ENCODE results near the gene RAB20.

DNA sequence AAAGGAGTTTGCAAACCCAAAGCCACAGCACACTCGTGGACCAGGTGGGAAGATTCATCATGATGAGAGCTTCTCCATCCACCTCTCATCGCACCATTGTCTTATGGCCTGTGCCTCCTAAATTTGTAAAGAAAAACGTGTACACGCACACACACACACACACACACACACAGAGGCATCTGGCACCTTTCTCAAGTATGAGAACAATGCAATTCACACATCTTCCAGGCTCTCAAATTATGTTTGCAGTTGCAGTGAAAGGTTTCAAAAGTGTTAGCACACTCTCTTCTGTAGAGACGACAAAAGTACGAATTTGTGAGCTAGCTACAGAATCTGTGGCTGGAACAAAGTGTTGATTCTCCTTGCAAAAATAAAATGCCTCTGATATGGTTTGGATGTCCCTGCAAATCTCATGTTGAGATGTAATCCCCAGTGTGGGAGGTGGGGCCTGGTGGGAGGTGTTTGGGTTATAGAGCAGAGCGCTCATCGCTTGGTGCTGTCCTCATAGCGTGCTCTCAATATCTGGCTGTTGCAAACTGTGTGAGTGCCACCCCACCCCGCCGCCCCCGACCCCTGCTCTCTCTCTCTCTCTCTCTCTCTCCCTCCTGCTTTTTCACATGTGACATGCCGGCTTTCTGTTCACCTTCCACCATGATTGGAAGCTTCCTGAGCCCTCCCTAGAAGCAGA lies 21.8 kb upstream of the RAB20 start:
- TF ChIP-seq, protein P1, sequence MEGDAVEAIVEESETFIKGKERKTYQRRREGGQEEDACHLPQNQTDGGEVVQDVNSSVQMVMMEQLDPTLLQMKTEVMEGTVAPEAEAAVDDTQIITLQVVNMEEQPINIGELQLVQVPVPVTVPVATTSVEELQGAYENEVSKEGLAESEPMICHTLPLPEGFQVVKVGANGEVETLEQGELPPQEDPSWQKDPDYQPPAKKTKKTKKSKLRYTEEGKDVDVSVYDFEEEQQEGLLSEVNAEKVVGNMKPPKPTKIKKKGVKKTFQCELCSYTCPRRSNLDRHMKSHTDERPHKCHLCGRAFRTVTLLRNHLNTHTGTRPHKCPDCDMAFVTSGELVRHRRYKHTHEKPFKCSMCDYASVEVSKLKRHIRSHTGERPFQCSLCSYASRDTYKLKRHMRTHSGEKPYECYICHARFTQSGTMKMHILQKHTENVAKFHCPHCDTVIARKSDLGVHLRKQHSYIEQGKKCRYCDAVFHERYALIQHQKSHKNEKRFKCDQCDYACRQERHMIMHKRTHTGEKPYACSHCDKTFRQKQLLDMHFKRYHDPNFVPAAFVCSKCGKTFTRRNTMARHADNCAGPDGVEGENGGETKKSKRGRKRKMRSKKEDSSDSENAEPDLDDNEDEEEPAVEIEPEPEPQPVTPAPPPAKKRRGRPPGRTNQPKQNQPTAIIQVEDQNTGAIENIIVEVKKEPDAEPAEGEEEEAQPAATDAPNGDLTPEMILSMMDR (IDR thresholded peaks at IDR 0.05) = no peak
- TF ChIP-seq EZH2 (IDR thresholded peaks at IDR 0.05; ENCODE audit: borderline replicate concordance, insufficient read depth, low read depth, low read length, poor library complexity, severe bottlenecking) = no peak
